GM19240 (cell line): ENCODE measurements around the gene SHC2.
"Not testable (repeated sequence)": the region's sequence is repeated elsewhere in the genome, so short reads cannot be mapped to it uniquely, and the experiment has no call there.

Source experiments
- DNase-seq: peaks from one replicate; pipeline ENCODE4 v3.0.0; 2011; ENCODE audit warnings: low spot score; ENCODE audit not compliant: insufficient read length

The SHC2 gene

DNA sequence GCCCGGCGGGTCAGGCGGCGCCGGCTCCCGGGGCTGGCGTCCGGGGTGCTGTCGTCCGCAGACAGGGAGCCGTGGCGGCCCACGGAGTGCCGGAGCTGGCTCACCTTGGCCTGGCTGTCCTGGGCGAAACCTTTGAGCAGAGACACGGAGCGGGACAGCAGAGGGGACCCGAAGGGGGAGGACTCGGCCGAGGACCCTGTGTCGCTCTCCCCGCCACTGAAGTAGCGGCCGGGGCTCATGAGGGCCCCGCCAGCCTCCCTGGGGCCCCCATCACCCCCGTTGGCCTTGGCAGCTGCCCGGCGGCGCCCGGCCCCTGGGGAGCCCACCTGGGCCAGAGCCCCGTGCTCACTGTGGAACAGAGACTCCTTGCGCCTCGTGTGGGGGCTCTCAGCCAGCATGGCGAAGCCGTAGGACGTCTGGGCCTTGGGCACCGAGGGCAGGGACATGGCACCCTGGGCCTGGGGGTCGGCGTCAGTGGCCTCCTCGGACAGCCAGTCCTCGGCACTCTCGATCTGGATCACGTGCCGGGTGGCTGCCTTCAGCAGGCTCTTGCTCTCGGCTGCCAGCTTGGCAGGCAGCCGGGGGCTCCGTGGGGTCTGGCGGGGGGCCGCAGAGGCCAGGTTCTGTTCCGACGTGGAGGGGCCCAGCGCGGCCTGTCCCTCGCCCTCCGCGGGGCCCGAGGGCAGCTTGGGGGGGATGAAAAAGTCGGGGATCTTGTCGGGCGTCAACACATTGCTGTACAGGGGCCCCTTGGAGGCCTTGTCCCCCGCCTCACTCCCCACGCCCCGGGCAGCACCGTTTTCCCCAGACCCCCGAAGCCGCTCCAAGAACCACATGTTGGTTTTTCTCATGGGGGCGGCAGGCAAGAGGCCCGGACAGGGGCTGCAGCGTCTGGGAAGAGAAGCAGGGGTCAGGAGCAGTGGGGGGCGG lies 53.1 kb downstream of the SHC2 start:
- no peak for DNase-seq

DNA sequence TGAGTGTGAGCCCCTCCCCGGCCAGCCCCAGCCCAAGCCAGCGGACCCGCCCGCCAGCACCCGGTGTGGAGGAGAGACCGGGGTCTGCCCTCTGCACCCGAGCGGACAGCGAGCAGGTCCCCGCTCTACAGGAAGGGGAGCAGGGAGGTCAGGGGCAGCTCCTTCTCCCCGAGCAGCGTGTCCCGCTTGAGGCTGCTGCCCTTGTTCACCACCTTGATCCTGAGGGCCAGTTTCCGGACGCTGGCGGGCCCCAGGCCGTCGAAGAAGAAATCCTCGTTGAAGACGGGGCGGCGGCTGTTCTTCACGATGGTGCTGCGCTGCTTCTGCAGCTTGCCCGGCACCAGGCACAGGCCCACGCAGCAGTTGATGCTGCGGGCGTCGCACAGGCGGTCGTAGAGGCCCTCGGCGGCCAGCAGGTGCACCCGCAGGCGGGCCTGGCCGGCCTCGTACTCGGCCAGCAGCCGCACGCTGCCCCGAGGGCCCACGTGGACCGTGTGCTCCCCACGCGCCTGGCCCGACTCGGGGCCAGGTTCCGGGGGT lies 53.8 kb downstream of the SHC2 start:
- no peak for DNase-seq

DNA sequence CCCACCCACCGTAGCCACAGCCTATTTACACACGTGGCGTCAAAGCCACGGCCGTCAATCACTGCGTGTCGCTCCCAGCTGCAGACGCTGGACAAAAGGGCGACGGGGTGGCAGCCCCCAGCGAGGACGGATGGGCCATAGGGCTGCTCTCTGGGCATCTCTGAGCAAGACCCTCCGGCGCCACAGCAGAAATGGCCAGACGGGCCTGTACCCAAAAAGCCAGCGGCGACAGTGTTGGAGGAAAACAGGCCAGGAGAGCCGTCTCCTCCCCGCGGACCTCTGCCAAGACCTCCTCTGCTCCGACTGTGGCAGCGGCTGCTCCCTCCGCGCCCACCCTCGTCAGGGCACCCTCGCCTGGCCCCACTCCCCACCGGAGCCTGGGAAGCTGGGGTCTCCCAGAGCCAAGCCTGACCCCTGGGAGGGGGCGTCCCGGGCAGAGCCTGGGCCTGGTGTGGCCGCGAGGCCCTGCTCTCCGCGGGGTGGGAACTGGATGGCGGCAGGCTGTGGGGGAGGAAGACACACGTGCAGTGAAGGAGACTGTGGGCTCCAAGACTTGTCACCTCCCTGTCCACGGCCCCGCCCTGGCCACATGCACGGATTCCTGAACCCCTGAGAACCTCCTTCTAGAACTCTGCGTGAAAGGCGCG lies 54.6 kb downstream of the SHC2 start:
- no peak for DNase-seq

DNA sequence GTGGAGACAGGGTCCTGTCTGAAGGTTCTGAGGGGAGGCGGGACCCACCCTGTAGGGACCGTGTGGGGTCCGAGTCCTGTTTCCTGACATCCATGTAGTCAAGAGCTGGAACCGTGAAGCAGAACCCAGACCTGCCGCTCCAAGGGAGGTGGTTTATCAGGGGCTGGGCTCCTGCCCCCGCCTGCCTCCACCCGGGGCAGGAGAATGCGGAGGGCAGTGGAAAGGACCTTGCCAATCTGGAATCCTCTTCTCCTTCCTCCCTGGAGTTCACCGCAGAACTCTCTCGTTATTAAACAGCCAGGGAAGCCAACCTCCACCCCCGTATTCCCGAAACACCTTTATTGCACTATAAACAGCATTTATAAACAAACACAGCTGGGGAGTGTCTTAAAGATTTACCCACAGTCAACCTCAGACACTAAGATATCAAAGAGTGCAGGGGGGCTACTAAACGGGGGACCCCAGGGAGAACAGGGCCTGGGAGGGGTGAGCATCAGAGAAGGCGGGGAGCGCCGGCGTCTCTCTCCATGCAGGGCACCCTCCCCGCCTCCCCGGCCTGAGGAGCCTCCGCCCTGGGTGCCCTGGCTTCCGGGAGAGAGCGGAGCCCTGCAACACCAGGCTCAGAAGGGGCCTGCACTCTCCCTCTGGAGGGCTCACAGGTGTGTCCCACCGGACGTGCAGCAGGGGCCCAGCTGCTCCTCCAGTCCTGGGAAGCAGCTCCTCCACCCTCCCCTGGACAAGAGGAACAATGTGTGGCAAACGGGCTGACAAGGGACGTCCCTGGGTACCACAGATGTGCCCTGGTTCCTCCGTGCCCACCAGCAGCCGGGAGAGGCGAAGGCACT lies 55.5 kb downstream of the SHC2 start:
- DNase-seq, result no peak

DNA sequence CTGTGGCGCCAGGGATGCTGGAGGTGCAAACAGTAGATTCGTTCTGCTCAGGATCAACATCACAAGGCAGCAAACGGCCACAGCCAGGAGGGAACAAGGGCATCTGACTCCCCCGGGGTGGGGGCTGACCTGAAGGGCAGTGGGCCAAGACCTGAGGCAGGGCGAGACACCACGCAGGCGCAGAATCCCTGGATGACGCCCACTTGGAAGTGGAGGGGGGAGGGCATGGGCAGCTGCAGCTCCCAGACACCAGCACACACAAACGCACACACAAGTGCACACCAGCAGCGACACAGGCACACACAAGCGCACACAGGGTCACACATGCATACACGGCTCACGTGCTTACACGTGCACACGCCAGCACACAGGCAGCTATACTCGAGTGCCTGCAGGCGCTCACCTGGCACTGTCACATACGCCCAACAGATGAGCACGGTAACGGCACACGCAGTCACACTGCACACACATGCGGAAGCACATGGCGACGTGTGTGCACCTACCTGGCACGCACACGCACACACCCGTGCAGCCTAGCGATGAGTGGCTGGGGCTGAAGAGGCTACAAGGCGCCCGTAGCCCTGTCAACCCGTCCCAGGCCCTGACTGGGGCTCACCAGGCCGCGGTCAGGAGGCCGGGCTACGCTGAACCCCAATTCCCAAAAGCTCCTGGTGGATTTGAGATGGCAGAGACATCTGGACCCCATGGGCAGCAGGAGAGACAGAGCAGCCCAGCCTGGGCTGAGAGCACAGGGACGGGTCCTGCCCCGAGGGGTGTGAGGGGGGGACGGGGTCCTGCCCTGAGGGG lies 57.4 kb downstream of the SHC2 start:
- no peak for DNase-seq

DNA sequence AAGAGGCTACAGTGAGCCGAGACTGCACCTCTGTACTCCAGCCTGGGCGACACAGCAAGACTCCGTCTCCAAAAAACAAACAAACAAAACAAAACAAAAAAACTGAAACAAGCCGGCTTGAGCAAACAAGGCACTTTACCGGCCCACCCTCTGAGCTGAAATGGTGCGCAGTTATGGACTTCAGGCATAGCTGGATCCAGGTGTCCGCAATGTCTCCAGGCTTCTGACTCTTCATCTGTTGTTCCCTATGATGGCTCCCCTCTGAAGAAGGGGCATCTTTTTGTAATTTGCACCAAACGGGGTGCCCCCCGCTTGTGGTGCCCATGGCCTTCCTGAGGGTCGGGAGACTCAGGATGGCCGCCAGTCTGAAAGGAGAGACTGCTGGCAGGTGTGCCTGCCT lies 58.0 kb downstream of the SHC2 start:
- no peak for DNase-seq

DNA sequence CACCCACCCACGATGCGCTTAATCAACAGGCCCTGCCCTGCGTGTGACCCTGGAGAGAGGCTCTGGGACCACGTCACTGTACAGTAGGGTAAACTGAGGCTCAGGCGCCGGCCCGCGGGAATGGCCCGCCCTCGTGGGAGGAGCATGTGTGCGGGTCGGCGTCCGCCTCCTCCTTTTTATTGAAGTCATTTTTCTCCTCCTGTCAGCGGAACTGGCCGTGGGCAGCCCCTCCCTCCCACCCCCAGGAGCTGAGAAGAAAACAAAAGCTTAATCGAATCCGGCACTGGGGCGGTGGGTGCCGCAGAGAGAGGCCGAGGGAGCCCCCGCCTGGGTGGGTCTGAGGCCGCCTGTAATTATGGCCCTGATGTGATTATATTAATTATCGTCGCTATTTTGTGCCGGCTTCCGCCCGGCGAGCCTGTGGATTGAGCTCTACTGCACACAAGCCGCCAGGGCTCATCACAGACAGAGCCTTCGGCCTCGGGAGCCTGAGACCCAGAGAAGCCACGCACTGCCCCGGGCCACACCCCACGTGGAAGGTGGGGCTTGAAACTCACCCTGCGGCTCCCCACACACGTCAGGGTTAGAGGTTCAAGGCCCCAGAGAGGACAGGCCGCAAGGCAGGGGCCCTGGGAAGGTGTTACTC lies 58.8 kb downstream of the SHC2 start:
- no peak for DNase-seq

DNA sequence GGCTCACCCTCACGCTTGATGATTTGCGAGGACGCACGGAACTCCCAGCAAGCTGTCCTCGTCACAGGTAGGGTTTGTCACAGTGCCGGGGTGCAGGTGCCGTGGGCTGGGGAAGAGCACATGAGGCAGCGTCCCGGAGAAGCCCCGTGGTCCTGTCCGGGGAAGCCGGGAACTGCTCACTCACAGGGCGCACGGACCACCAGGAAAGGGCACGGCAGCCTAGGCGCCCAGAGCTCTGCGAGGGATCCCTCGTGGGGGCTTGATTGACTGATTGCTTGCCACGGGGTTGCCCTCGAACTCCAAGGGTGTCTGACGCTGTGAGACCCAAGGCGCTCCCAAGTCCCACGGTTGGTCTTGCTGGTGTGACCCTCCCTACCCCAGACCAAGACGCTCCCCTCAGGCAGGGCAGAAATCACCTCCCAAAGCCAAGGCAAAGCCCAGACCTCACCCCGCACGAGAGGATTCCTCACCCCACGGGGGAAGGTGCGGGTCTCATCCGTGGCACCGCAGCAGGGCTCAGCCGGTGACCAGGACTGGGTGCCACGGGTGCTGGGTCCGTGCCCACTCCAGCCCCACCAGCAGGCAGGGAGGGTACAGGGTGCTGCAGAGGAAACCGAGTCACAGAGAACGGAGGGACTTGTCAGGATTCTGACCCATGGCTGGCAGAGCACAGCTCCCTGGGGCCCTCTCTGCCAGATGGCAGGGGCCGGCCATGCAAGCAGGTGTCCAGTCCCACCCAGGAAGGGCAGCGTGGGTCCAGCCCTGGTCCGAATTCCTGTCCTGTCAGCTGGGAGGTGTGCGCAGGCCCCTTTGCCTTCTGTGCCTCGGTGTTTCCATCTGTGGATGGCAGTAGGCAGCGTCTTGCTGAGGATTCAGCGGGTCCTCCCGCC lies 59.6 kb downstream of the SHC2 start:
- DNase-seq, result no peak

DNA sequence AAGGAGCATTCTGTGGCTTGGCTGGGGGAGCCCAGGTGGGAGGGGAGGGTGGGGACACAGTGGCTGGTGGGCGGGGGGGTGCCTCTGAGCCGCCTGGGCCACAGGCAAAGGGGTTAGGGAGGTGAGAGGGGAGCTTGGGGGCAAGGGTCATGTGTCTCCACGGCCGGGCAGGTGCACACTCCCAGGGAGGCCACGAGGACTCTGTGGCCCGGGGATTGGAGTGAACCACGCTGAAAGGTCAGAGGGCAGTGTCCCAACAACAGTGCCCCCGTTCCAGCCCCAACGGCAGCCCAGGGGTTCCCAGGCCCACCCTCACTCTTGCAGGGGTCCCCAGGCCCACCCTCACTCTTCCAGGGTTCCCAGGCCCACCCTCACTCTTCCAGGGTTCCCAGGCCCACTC lies 61.5 kb downstream of the SHC2 start:
- DNase-seq, result no peak

DNA sequence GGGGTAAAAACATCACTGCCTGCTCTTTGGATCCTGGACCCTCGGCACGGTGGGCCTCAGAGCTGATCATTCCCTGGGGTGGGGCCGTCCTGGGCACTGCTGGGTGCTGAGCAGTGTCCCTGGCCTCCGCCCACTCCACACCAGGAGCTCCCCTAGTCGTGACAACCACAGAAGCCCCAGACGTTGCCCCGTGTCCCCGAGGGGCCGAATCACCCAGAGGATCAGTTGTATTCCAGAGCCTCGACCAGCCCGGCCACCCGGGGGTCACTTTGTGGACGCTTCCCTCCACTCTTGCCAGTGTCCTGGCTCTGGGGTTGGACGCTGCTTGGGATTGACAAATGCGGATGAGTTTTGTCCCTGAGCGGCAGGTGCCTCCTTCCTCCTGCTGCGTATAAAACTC lies 62.1 kb downstream of the SHC2 start:
- no peak for DNase-seq

DNA sequence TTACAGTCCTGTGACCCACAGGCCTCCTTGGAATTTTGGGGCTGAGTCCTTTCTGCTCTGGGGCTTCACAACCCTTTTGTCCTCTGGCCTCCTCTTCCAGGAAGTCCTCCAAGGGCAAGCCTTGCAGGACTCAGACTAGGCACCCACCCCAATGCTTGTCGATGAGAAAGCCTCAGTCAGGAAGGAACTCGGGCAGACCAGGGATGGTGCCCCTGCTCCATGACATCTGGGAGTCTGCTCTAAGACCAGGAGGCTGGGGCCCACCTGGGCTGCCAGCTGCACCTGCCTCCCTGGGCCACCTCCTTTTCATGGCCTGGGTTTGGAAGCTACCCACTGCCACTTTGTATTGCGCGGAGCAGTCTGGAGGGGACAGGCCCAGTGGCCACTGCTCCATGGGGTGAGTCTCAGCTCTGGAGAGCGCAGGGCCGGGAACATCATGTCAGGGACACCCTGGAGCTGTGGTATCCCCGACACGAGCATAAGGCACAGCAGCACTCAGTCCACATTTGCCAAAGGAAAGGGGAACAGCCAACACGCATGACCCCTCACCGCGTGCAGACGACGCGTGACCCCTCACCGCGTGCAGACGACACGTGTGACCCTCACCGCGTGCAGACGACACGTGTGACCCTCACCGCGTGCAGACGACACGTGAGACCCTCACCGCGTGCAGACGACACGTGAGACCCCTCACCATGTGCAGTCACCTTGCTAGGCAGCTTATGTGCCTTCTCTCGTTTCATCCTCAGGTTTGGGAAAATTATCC lies 62.7 kb downstream of the SHC2 start:
- DNase-seq, result no peak

DNA sequence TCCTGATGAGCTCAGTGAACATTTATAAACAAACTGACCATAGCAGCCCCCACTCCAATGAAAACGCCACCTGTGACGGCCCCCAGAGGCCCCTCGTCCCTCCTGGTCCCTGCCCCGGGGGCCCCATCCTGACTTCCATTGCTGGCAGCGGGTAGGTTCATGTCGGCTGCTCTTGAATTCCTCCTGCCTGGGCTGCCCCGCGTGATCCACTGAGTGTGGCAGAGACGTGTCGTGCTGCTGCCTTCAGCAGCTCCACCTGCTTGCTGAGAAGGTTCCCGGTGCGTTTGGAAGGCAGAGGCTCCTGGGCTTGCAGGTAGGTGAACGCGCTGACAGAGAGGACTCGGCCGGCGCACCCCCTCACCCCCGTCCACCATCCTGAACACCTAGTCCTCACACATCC lies 63.5 kb downstream of the SHC2 start:
- no peak for DNase-seq

DNA sequence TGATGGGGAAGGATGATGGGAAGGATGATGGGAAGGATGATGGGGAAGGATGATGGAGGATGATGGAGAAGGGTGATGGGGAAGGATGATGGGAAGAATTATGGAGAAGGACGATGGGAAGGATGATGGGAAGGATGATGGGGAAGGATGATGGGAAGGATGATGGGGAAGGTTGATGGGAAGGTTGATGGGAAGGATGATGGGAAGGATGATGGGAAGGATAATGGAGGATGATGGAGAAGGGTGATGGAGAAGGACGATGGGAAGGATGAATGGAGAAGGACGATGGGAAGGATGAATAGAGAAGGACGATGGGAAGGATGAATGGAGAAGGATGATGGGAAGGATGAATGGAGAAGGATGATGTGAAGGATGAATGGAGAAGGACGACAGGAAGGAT lies 65.4 kb downstream of the SHC2 start:
- DNase-seq, result no peak

DNA sequence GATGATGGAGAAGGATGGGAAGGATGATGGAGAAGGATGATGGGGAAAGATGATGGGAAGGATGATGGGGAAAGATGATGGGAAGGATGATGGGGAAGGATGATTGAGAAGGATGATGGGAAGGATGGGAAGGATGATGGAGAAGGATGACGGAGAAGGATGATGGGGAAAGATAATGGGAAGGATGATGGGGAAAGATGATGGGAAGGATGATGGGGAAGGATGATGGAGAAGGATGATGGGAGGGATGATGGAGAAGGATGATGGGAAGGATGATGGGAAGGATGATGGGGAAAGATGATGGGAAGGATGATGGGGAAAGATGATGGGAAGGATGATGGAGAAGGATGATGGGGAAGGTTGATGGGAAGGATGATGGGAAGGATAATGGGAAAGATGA lies 66.0 kb downstream of the SHC2 start:
- not testable (repeated sequence) for DNase-seq

DNA sequence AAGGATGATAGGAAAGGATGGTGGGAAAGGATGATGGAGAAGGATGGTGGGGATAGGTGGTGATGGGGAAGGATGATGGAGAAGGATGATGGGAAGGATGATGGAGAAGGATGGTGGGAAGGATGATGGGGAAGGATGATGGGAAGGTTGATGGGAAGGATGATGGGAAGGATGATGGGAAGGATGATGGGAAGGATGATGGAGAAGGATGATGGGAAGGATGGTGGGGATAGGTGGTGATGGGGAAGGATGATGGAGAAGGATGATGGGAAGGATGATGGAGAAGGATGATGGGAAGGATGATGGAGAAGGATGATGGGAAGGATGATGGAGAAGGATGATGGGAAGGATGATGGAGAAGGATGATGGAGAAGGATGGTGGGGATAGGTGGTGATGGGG lies 67.3 kb downstream of the SHC2 start:
- not testable (repeated sequence) for DNase-seq

DNA sequence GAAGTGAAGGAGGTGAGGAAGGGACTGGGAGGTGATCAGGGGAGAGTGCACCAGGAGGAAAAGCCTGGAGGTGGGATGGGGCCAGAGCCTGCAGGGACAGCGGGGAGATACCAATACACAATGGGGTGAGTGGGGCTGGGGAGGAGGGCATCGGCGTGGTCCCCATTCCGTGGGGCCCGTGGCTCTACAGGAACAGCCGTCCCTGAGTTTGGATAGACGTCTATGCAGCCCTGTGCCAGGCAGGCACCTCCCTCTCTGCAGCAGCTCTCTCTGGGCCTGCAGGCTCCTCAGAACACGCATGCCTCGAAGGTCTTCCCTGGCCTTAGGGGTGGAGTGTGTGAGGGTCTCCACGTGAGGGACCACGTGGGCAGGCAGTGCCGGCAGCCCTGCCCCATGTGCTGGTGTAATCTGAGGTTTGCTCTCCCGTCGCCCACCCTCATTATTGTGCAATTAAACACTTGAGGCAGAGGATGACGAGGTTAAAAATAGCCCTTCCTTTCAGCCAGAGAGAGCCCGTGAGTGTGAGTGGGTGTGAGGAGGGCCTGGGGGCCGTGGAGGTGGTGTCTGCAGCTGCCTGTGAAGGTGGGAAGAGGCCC lies 68.4 kb downstream of the SHC2 start:
- no peak for DNase-seq

DNA sequence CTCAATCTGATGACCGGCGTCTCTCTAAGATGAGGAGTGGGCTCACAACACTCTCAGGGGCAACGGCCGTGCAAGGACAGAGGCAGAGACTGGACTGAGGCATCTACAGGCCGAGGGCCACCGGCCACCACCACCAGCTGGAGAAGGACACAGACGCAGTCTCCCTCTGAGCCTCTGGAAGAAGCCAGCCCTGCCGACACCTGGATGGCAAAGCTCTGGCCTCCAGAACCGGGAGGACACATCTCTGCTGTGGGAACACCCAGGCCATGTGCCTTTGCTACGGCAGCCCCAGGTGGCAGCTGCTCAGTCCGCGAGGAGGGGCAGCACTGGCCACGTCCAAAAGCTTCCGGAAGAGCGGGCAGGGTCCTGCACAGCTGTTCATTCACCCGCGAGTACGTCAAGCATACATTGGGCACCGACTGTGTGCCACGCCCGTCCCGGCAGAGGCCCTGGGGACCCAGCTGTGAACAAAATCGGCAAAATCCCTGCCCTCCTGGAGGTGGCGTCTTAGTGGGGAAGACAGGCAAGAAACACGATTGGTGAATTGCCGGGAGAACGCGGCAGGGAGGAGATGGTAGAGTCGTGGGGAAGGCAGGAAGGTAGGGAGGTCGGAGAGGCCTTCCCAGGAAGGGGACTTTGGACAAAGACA lies 69.0 kb downstream of the SHC2 start:
- DNase-seq, result no peak

DNA sequence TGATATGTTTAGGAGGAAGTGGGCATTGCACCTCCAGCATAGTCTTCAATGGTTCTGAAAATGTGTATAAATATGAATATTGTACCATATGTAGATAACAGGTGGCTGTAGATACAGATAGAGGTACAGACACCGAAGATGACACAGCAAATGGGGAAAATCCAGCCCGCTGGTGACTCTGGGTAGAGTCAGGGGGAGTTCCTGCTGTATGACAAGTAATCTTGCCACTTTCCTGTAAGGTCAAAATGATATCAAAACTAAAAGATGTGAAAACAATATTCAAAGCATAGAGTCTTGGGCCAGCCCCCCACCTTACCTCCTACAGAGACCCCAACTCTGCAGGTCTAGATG lies 69.7 kb downstream of the SHC2 start:
- DNase-seq, result no peak
